HepG2 (cell line): ENCODE results near the gene ENTPD6. TPM values are rescaled to one million over a fixed set of nuclear protein-coding genes. Genes with fewer than 3 reads are reported as not detected.

Source experiments
- BORCS8-MEF2B ChIP-seq: sonication (generic); formaldehyde crosslinking; IDR thresholded peaks from 2 replicates; pipeline ENCODE4 v1.8.0; 2022; ENCODE audit warnings: mild to moderate bottlenecking, missing genetic modification reagents
- CBX1 ChIP-seq: IDR thresholded peaks from one replicate; pipeline ENCODE4 v1.6.1; 2016; ENCODE audit warnings: antibody characterized with exemption, low read depth
- KLF15 ChIP-seq: sonication (generic); formaldehyde crosslinking; IDR thresholded peaks from 2 replicates; pipeline ENCODE4 v1.8.1; 2023; ENCODE audit warnings: borderline replicate concordance, mild to moderate bottlenecking, inconsistent platforms, missing genetic modification reagents, mixed read lengths
- NCOA5 ChIP-seq: sonication (generic); formaldehyde crosslinking; IDR thresholded peaks from 2 replicates; pipeline ENCODE4 v1.4.0; 2020; ENCODE audit warnings: missing genetic modification reagents
- NFYC ChIP-seq: IDR thresholded peaks from 2 replicates; pipeline ENCODE4 v1.6.1; 2016; ENCODE audit warnings: missing genetic modification reagents, missing compliant biosample characterization
- PHF8 ChIP-seq: sonication (generic); formaldehyde crosslinking; IDR thresholded peaks from 2 replicates; pipeline ENCODE4 v1.5.0; 2020; ENCODE audit warnings: missing genetic modification reagents
- PITX1 ChIP-seq: sonication (generic); formaldehyde crosslinking; IDR thresholded peaks from 2 replicates; pipeline ENCODE4 v1.5.1; 2020; ENCODE audit warnings: mild to moderate bottlenecking, missing genetic modification reagents
- RBM22 ChIP-seq: fragments of 200-400 bp; formaldehyde crosslinking; optimal IDR thresholded peaks from 2 replicates; pipeline ENCODE3; 2017; ENCODE audit warnings: mild to moderate bottlenecking, low read length, moderate library complexity
- REXO4 ChIP-seq: sonication (generic); formaldehyde crosslinking; IDR thresholded peaks from 2 replicates; pipeline ENCODE4 v1.8.0; 2022; ENCODE audit warnings: missing genetic modification reagents, mild to moderate bottlenecking, borderline replicate concordance
- SCMH1 ChIP-seq: sonication (generic); formaldehyde crosslinking; IDR thresholded peaks from 2 replicates; pipeline ENCODE4 v1.9.0; 2021; ENCODE audit warnings: missing genetic modification reagents, mild to moderate bottlenecking, borderline replicate concordance
- SIX4 ChIP-seq: sonication (generic); formaldehyde crosslinking; IDR thresholded peaks from 2 replicates; pipeline ENCODE4 v1.4.0; 2020; ENCODE audit warnings: missing genetic modification reagents
- SRSF9 ChIP-seq: fragments of 200-400 bp; formaldehyde crosslinking; IDR thresholded peaks from 2 replicates; pipeline ENCODE4 v1.6.1; 2018; ENCODE audit warnings: borderline replicate concordance, mild to moderate bottlenecking, low read depth, low read length; ENCODE audit not compliant: insufficient read depth, poor library complexity, severe bottlenecking
- TEAD2 ChIP-seq: sonication (generic); formaldehyde crosslinking; IDR thresholded peaks from 2 replicates; pipeline ENCODE4 v1.9.0; 2021; ENCODE audit warnings: missing genetic modification reagents
- ZNF546 ChIP-seq: sonication (generic); formaldehyde crosslinking; conservative IDR thresholded peaks from 2 replicates; pipeline ENCODE4 v1.8.1; 2023; ENCODE audit warnings: mild to moderate bottlenecking, missing genetic modification reagents
- ZNF569 ChIP-seq: sonication (generic); formaldehyde crosslinking; IDR thresholded peaks from 2 replicates; pipeline ENCODE4 v1.5.0; 2020; ENCODE audit warnings: mild to moderate bottlenecking, missing genetic modification reagents, moderate library complexity, borderline replicate concordance
- ZNF616 ChIP-seq: sonication (generic); formaldehyde crosslinking; IDR thresholded peaks from 2 replicates; pipeline ENCODE4 v1.5.0; 2020; ENCODE audit warnings: low read depth, mild to moderate bottlenecking, missing genetic modification reagents
- ZNF660 ChIP-seq: sonication (generic); formaldehyde crosslinking; IDR thresholded peaks from 2 replicates; pipeline ENCODE4 v1.5.1; 2020; ENCODE audit warnings: mild to moderate bottlenecking, low read depth, missing genetic modification reagents, borderline replicate concordance
- polyA plus RNA-seq, 8 experiments: library from polyadenylated mRNA; depleted of rRNA in 3 of 8; stranded (reverse) in 7 of 8; unstranded in 1 of 8; fragments of >200 nt; fragmentation: Illumina TruSeq in 4 of 8; extraction: Trizol in 4 of 8; gene quantifications; 2 replicates each; pipeline versions ENCODE4 v1.2.1 to v1.2.3, GENCODE V29; 2011 to 2016; ENCODE audit warnings: low read depth in 4 of 8, missing spikeins in 1 of 8, mixed read lengths in 1 of 8; ENCODE audit not compliant: insufficient read depth in 1 of 8
- total RNA-seq, 5 experiments: library from RNA; depleted of rRNA; stranded (reverse); fragments of >200 nt; fragmentation: Illumina TruSeq; extraction: Trizol; gene quantifications; 2 replicates each; pipeline ENCODE4 v1.2.3, GENCODE V29; 2016; ENCODE audit warnings: low read depth in 1 of 5
- TF ChIP-seq, protein P1 (sequence below): sonication (generic); formaldehyde crosslinking; IDR thresholded peaks from 2 replicates; pipeline ENCODE4 v1.8.0; 2022; ENCODE audit warnings: missing genetic modification reagents, low read depth, mild to moderate bottlenecking, borderline replicate concordance
- TF ChIP-seq, protein P2 (sequence below): sonication (generic); formaldehyde crosslinking; IDR thresholded peaks from 2 replicates; pipeline ENCODE4 v1.5.0; 2020; ENCODE audit warnings: missing genetic modification reagents
- TF ChIP-seq, protein P3 (sequence below): sonication (generic); formaldehyde crosslinking; IDR thresholded peaks from 2 replicates; pipeline ENCODE4 v1.4.0; 2020; ENCODE audit warnings: missing genetic modification reagents
- TF ChIP-seq, protein P4 (sequence below): conservative IDR thresholded peaks from 2 replicates; pipeline ENCODE4 v1.6.1; 2018; ENCODE audit warnings: missing genetic modification reagents

Gene ENTPD6
- total and polyA plus RNA-seq, 2 of the 13 experiments (the other 11 are each of a cell fraction or from before 2014, with no cell fraction given): 164 to 172 TPM

DNA sequence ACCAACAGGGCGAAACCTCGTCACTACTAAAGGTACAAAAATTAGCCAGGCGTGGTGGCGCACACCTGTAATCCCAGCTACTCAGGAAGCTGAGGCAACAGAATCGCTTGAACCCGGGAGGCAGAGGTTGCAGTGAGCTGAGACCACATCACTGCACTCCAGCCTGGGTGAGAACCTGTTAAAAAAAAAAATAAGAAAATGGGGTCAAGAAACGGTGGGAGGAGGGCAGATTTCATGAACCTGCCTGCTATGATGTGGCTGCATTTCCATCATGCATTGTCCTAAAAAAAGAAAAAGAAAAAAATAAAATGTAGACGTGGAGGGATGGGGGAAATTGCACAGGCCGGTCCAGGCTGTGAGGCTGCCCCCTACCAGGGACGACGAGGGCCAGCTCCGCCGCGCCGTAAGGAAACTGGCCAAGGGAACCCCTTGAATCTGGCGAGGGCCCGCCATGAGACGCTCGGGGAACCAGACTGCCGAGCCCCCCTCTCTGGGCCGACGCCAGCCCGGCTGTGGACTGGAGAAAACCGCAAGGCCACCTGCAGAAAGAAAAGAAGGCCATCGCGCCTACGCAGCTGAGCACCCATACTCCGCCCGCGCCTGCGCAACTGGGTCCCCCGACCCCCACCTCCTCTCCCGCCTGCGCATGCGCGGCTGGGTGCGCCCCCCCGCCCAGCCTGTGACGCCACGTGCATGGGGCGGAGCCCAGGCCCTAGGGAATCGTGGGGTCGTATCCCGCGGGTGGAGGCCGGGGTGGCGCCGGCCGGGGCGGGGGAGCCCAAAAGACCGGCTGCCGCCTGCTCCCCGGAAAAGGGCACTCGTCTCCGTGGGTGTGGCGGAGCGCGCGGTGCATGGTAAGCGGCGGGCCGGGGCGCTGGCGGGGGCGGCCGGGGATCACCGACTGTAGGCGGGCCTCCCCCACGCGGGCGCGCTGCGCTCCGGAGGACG, at the start of gene ENTPD6 (continued):
- TF ChIP-seq NFYC (no peak; the same call in 1 of the 2 replicates), ZNF569 (CRISPR knock-in tag) (no peak; the same call in 1 of the 2 replicates), KLF15 (CRISPR knock-in tag) (0 out of 2 replicates have a peak, but pooled peaks have one; percentile 32), TEAD2 (CRISPR knock-in tag) (peak; percentile 75; the same call in 1 of the 2 replicates), ZNF546 (peak; percentile 83), SIX4 (CRISPR knock-in tag) (peak; percentile 47; the same call in 1 of the 2 replicates), SRSF9 (no peak), SCMH1 (no peak), PITX1 (CRISPR knock-in tag) (peak; percentile 70), CBX1 (peak; percentile 76), ZNF660 (CRISPR knock-in tag) (no peak), NCOA5 (CRISPR knock-in tag) (peak; percentile 59; the same call in 1 of the 2 replicates), PHF8 (CRISPR knock-in tag) (peak; percentile 94), RBM22 (no peak), BORCS8-MEF2B (peak; percentile 66; the same call in 1 of the 2 replicates), ZNF616 (peak; percentile 87; the same call in 1 of the 2 replicates), REXO4 (CRISPR knock-in tag) (no peak)
- TF ChIP-seq, protein P1, sequence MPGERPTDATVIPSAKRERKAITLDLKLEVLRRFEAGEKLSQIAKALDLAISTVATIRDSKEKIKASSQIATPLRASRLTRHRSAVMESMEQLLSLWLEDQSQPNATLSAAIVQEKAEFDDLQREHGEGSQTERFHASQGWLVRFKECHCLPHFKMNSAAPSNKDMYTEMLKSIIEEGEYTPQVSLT (CRISPR knock-in tag): no peak; the same call in 1 of the 2 replicates
- TF ChIP-seq, protein P2, sequence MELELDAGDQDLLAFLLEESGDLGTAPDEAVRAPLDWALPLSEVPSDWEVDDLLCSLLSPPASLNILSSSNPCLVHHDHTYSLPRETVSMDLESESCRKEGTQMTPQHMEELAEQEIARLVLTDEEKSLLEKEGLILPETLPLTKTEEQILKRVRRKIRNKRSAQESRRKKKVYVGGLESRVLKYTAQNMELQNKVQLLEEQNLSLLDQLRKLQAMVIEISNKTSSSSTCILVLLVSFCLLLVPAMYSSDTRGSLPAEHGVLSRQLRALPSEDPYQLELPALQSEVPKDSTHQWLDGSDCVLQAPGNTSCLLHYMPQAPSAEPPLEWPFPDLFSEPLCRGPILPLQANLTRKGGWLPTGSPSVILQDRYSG (CRISPR knock-in tag): 0 out of 2 replicates have a peak, but pooled peaks have one; percentile 14
- TF ChIP-seq, protein P3, sequence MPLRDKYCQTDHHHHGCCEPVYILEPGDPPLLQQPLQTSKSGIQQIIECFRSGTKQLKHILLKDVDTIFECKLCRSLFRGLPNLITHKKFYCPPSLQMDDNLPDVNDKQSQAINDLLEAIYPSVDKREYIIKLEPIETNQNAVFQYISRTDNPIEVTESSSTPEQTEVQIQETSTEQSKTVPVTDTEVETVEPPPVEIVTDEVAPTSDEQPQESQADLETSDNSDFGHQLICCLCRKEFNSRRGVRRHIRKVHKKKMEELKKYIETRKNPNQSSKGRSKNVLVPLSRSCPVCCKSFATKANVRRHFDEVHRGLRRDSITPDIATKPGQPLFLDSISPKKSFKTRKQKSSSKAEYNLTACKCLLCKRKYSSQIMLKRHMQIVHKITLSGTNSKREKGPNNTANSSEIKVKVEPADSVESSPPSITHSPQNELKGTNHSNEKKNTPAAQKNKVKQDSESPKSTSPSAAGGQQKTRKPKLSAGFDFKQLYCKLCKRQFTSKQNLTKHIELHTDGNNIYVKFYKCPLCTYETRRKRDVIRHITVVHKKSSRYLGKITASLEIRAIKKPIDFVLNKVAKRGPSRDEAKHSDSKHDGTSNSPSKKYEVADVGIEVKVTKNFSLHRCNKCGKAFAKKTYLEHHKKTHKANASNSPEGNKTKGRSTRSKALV (CRISPR knock-in tag): no peak
- TF ChIP-seq, protein P4, sequence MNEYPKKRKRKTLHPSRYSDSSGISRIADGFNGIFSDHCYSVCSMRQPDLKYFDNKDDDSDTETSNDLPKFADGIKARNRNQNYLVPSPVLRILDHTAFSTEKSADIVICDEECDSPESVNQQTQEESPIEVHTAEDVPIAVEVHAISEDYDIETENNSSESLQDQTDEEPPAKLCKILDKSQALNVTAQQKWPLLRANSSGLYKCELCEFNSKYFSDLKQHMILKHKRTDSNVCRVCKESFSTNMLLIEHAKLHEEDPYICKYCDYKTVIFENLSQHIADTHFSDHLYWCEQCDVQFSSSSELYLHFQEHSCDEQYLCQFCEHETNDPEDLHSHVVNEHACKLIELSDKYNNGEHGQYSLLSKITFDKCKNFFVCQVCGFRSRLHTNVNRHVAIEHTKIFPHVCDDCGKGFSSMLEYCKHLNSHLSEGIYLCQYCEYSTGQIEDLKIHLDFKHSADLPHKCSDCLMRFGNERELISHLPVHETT (CRISPR knock-in tag): peak; percentile 85
